OCI-LY7 (cell line): ENCODE results near the gene RAMAC. TPM values are rescaled to one million over a fixed set of nuclear protein-coding genes. Genes with fewer than 3 reads are reported as not detected.

ENCODE experiments used
- BruUV-seq: library from RNA; stranded (reverse); fragments of 400-500 nt; replicated peaks from 2 replicates; lab custom pipeline; 2021; lab: Mats Ljungman, UMichigan
- CTCF ChIA-PET: fragments of 300-600 bp; sonication (Branson Sonifier 250); formaldehyde crosslinking; loops from one replicate; lab custom pipeline; 2022; ENCODE audit warnings: antibody characterized with exemption; ENCODE audit not compliant: unreplicated experiment; lab: Charles Lee
- POLR2A ChIA-PET: fragments of 300-600 bp; sonication (Branson Sonifier 250); formaldehyde crosslinking; loops from one replicate; lab custom pipeline; 2022; ENCODE audit warnings: antibody characterized with exemption; lab: Charles Lee
- DNase-seq: peaks from one replicate; pipeline ENCODE4 v3.0.0-alpha.2; 2015; ENCODE audit warnings: low spot score
- H2AFZ ChIP-seq: fragments of 200-600 bp; sonication (generic), shearing (Covaris generic); 2 replicates; pipeline ENCODE4 v1.6.1; 2014; ENCODE audit warnings: mild to moderate bottlenecking, antibody characterized with exemption, low read length, moderate library complexity
- H3K27ac ChIP-seq: fragments of 200-600 bp; sonication (generic); 2 replicates; pipeline ENCODE4 v1.5.1; 2014; ENCODE audit warnings: mixed run types, low read depth, mild to moderate bottlenecking, moderate library complexity, low read length, inconsistent platforms; ENCODE audit not compliant: poor library complexity, severe bottlenecking
- H3K36me3 ChIP-seq: fragments of 200-600 bp; sonication (generic); 2 replicates; pipeline ENCODE4 v1.6.1; 2014; ENCODE audit warnings: mild to moderate bottlenecking, antibody characterized with exemption, low read length, moderate library complexity, mixed read lengths; ENCODE audit not compliant: insufficient read depth
- H3K4me1 ChIP-seq: fragments of 200-600 bp; sonication (generic); 2 replicates; pipeline ENCODE4 v1.5.1; 2014; ENCODE audit warnings: mild to moderate bottlenecking, low read length; ENCODE audit not compliant: insufficient read depth, poor library complexity, severe bottlenecking
- H3K4me2 ChIP-seq: fragments of 200-600 bp; sonication (generic); 2 replicates; pipeline ENCODE4 v1.6.1; 2014; ENCODE audit warnings: mild to moderate bottlenecking, low read length
- H3K4me3 ChIP-seq: fragments of 200-600 bp; sonication (generic); 2 replicates; pipeline ENCODE4 v1.5.1; 2014; ENCODE audit warnings: mild to moderate bottlenecking, low read depth, low read length; ENCODE audit not compliant: poor library complexity, severe bottlenecking
- H3K79me2 ChIP-seq: fragments of 200-600 bp; sonication (generic); 2 replicates; pipeline ENCODE4 v1.6.1; 2016; ENCODE audit warnings: low read depth, mild to moderate bottlenecking, low read length, moderate library complexity, mixed read lengths; ENCODE audit not compliant: insufficient read depth
- H3K9me2 ChIP-seq: fragments of 200-600 bp; sonication (generic); 2 replicates; pipeline ENCODE4 v1.6.1; 2016; ENCODE audit warnings: mild to moderate bottlenecking, low read length, mixed read lengths; ENCODE audit not compliant: insufficient read depth
- H3K9me3 ChIP-seq: fragments of 200-600 bp; sonication (generic); 2 replicates; pipeline ENCODE4 v1.6.1; 2014; ENCODE audit warnings: mild to moderate bottlenecking, mixed run types, low read length, mixed read lengths
- H4K20me1 ChIP-seq: fragments of 200-600 bp; sonication (generic); 2 replicates; pipeline ENCODE4 v1.6.1; 2014; ENCODE audit warnings: mild to moderate bottlenecking, antibody characterized with exemption, low read length, moderate library complexity, mixed read lengths; ENCODE audit not compliant: insufficient read depth
- CTCF ChIP-seq: fragments of 200-600 bp; sonication (generic); conservative IDR thresholded peaks from 2 replicates; pipeline ENCODE4 v1.5.1; 2014; ENCODE audit warnings: mild to moderate bottlenecking, antibody characterized with exemption, low read length, moderate library complexity, mixed read lengths
- EZH2phosphoT487 ChIP-seq: fragments of 200-600 bp; sonication (generic); IDR thresholded peaks from 2 replicates; pipeline ENCODE4 v1.6.1; 2018; ENCODE audit warnings: low read depth, borderline replicate concordance, mild to moderate bottlenecking, mixed run types, antibody characterized with exemption, low read length, moderate library complexity, mixed read lengths
- intact Hi-C: fragments of 100-400 bp; cut with micrococcal nuclease; formaldehyde crosslinking; loops from one replicate; pipeline ENCODE4 v1.10.0; 2022; ENCODE audit not compliant: unreplicated experiment
- total RNA-seq, 2 experiments: library from RNA; depleted of rRNA in 1 of 2; stranded (reverse); fragments of >200 nt in 1 of 2; shearing (Covaris generic) in 1 of 2; gene quantifications; 2 replicates each; pipeline ENCODE4 v1.2.3, GENCODE V29; 2014 to 2022

RAMAC gene
- total RNA-seq, 2 experiments from 2014 or later: 24.0 to 28.1 TPM

GRCh38 chr15:82952158-82953081 is 33.6 kb upstream of the RAMAC start, which contains the start of gene HOMER2:
Gene HOMER2 (minus strand): TSS chr15:82952720. CDS start chr15:82952535, 185 bp downstream.
- no peak for DNase-seq
- H3K4me2 ChIP-seq: no peak within 1 kb of the TSS

GRCh38 chr15:82958638-82959037 is 27.4 kb upstream of the RAMAC start:
- Histone ChIP-seq H4K20me1 (no peaks in the 10 kb centered on the region), H3K4me1 (no peaks in the 10 kb centered on the region), H3K36me3 (no peaks in the 10 kb centered on the region), H3K9me2 (no peaks in the 10 kb centered on the region), H3K27ac (no peak overlapping the region), H3K79me2 (no peaks in the 10 kb centered on the region), H2AFZ (no peak overlapping the region), H3K4me3 (no peak overlapping the region), H3K4me2 (no peak overlapping the region), H3K9me3 (no peaks in the 10 kb centered on the region)
- no peak for DNase-seq
- CTCF ChIA-PET: no interaction called here
- POLR2A ChIA-PET: interaction anchor here (1.0 kb wide), 1 partner anchor 10 kb away, joined by 3 read pairs; no protein-coding TSS in a partner anchor
- BruUV-seq: no TSS peak
- intact Hi-C loops: no loop called here
- TF ChIP-seq CTCF (no peak), EZH2phosphoT487 (no peak)

More at GRCh38 chr15:82952158-82953081, 33.6 kb upstream of the RAMAC start, which contains the start of gene HOMER2:
- Histone ChIP-seq H3K79me2 (no peaks in the 10 kb centered on the region), H3K4me3 (no peak within 1 kb of the TSS), H3K36me3 (no peaks in the 10 kb centered on the region), H3K9me3 (no peaks in the 10 kb centered on the region), H3K9me2 (no peaks in the 10 kb centered on the region), H4K20me1 (no peaks in the 10 kb centered on the region), H2AFZ (no peak within 1 kb of the TSS), H3K4me1 (no peaks in the 10 kb centered on the region), H3K27ac (no peak within 1 kb of the TSS)
- ChIA-PET CTCF (no interaction called here), POLR2A (no interaction called here)
- BruUV-seq: no TSS peak
- intact Hi-C loops: no loop called here
- no peak for TF ChIP-seq EZH2phosphoT487
- TF ChIP-seq CTCF: no peak
